Astrocyte (in vitro differentiated cells and primary cell): Measurements from ENCODE around the gene CBFA2T2.

Experiments used
- CTCF ChIP-seq: IDR thresholded peaks from 2 replicates; pipeline ENCODE4 v1.5.1; 2011; ENCODE audit warnings: low read depth, mild to moderate bottlenecking, inconsistent platforms, low read length, moderate library complexity; ENCODE audit not compliant: insufficient read depth
- EZH2 ChIP-seq: IDR thresholded peaks from 2 replicates; pipeline ENCODE4 v1.6.1; 2012; ENCODE audit warnings: mild to moderate bottlenecking, low read length, inconsistent platforms; ENCODE audit not compliant: insufficient read depth

- TF ChIP-seq CTCF (no peak), EZH2 (no peak)
Measured at GRCh38 chr20:33636776-33637175, 146.9 kb downstream of the CBFA2T2 start.
